Measurements from ENCODE around the gene CCDC152. TPM values are rescaled to one million over a fixed set of nuclear protein-coding genes. Genes with fewer than 3 reads are reported as not detected.

Gene CCDC152
- total and polyA plus RNA-seq, 2 experiments from 2014 or later: 2.8 to 6.4 TPM

DNA sequence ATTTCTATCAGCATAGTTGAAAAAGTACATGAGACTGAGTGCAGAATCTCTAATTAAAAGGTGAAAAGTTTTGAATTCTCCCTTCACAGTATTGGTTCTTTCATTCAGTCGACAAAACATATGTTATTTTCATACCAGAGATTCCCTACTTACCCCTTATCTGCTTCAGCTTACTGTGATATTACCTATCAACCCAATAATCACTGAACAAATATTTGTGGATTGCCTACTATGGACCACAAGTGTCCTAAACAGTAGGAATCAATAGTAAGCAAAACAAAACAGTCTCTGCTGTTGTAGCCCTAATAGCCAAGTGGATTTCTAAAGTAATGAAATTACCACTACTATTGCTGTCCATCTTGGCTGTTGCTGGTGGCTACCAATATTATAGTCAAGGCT is 11.5 kb downstream of the CCDC152 start:
- Histone ChIP-seq H2AFZ (no peak overlapping the region), H3K27ac (no peak overlapping the region), H3K4me3 (no peak overlapping the region), H3K36me3 (ENCODE audit: low read depth) (no peaks in the 10 kb centered on the region), H3F3A (ENCODE audit: insufficient read depth) (no peaks in the 10 kb centered on the region), H3K79me2 (ENCODE audit: insufficient read depth) (no peaks in the 10 kb centered on the region), H3K4me2 (ENCODE audit: unreplicated experiment) (no peak overlapping the region), H3K4me1 (ENCODE audit: insufficient read depth) (no peaks in the 10 kb centered on the region), H4K20me1 (ENCODE audit: insufficient read depth) (no peaks in the 10 kb centered on the region), H3K27me3 (replicated peaks; ENCODE audit: insufficient read depth) (no peaks in the 10 kb centered on the region), H3K9me2 (ENCODE audit: insufficient read depth) (no peaks in the 10 kb centered on the region), H3K9ac (no peak overlapping the region), H3K9me3 (ENCODE audit: low read depth) (no peaks in the 10 kb centered on the region)
- DNase-seq: no peak
- TF ChIP-seq EZH2 (IDR thresholded peaks at IDR 0.05; ENCODE audit: insufficient read depth, poor library complexity, severe bottlenecking) (no peak), EZH2phosphoT487 (IDR thresholded peaks at IDR 0.05; ENCODE audit: insufficient read depth, low read depth) (no peak)
- in situ Hi-C loops (cut with MboI): loop anchor here (25.0 kb wide), 1 partner anchor 906 kb away; the partner anchor contains the start of gene OXCT1
- WGBS, 2 experiments (ENCODE audit: low coverage in 1 of 2, low lambda C conversion rate in 2 of 2, missing lambda C conversion rate in 2 of 2): 34 to 48% methylated on average over 1 of the region's 1 CpG

DNA sequence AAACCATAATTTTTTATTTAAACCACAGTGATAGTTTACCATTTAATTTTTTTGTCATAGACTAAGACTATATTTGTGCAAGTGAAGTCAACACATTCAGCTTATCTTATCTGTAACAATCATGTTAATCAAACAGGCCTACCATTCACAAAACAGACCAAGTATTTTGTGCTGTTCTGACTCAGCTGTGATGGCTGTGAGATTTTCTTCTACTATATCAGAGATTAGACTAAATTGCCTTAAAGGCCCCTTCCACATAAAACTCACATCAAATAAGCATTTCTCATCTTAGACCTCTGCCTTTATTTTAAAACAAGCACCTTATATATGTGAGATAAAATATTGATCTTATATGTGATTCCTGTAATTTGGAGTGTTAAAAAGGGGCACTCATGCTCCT is 13.4 kb downstream of the CCDC152 start:
- Histone ChIP-seq H3K27ac (no peak overlapping the region), H3K79me2 (ENCODE audit: insufficient read depth) (no peaks in the 10 kb centered on the region), H3K4me1 (ENCODE audit: insufficient read depth) (no peaks in the 10 kb centered on the region), H3K9me3 (ENCODE audit: low read depth) (no peaks in the 10 kb centered on the region), H3F3A (ENCODE audit: insufficient read depth) (no peaks in the 10 kb centered on the region), H3K36me3 (ENCODE audit: low read depth) (no peaks in the 10 kb centered on the region), H2AFZ (no peak overlapping the region), H3K9ac (no peak overlapping the region), H3K4me2 (ENCODE audit: unreplicated experiment) (no peak overlapping the region), H4K20me1 (ENCODE audit: insufficient read depth) (no peaks in the 10 kb centered on the region), H3K27me3 (replicated peaks; ENCODE audit: insufficient read depth) (no peaks in the 10 kb centered on the region), H3K4me3 (no peak overlapping the region), H3K9me2 (ENCODE audit: insufficient read depth) (no peaks in the 10 kb centered on the region)
- TF ChIP-seq EZH2phosphoT487 (IDR thresholded peaks at IDR 0.05; ENCODE audit: insufficient read depth, low read depth) (no peak), EZH2 (IDR thresholded peaks at IDR 0.05; ENCODE audit: insufficient read depth, poor library complexity, severe bottlenecking) (no peak)
- DNase-seq: no peak
- in situ Hi-C loops (cut with MboI): loop anchor here (25.0 kb wide), 1 partner anchor 908 kb away; the partner anchor contains the start of gene OXCT1

DNA sequence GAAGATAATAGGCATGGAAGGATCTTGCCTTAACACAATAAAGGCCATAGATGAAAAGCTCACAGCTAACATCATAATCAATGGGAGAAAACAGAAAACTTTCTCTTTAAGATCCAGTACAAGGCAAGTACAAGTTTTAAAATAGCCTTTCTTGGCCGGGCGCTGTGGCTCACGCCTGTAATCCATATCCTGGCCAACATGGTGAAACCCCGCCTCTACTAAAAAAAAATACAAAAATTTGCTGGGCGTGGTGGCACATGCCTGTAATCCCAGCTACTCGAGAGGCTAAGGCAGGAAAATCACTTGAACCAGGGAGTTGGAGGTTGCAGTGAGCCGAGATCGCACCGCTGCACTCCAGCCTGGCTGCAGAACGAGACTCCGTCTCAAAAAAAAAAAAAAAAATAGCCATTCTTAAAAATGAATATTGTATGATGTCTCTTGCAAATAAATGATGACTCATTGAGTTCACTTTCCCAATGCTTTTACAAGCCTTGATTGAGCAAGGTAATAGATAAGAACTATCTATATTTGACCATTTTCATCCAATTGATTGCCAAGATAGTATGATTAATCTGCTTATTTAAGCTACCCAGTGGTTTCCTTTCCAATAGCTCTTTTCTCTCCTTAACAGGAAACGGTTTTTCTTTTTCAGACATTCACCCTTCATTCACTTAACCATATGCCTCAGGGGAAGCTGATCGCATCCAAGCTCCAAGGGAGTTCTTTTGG is 15.8 kb downstream of the CCDC152 start:
- no peaks in the 10 kb centered on the region for H3K79me2 ChIP-seq (ENCODE audit: insufficient read depth)
- H3K9me3 ChIP-seq (ENCODE audit: low read depth): no peaks in the 10 kb centered on the region
- peak overlapping the region; percentile 35 for H2AFZ ChIP-seq
- H3K4me1 ChIP-seq (ENCODE audit: insufficient read depth): no peaks in the 10 kb centered on the region
- DNase-seq: peak; percentile 34
- in situ Hi-C loops (cut with MboI): loop anchor here (25.0 kb wide), 1 partner anchor 910 kb away; the partner anchor contains the start of gene OXCT1
- no peak overlapping the region for H3K9ac ChIP-seq
- H4K20me1 ChIP-seq (ENCODE audit: insufficient read depth): no peaks in the 10 kb centered on the region
- H3K27ac ChIP-seq: no peak overlapping the region
- peak overlapping the region; percentile 42 for H3K4me3 ChIP-seq
- no peaks in the 10 kb centered on the region for H3F3A ChIP-seq (ENCODE audit: insufficient read depth)
- 45 to 54% methylated on average over 13 of the region's 13 CpGs for WGBS, 2 experiments (ENCODE audit: low coverage in 1 of 2, low lambda C conversion rate in 2 of 2, missing lambda C conversion rate in 2 of 2)
- H3K27me3 ChIP-seq (replicated peaks; ENCODE audit: insufficient read depth): no peaks in the 10 kb centered on the region
- H3K36me3 ChIP-seq (ENCODE audit: low read depth): no peaks in the 10 kb centered on the region
- no peak for TF ChIP-seq EZH2phosphoT487 (IDR thresholded peaks at IDR 0.05; ENCODE audit: insufficient read depth, low read depth)
- TF ChIP-seq EZH2 (IDR thresholded peaks at IDR 0.05; ENCODE audit: insufficient read depth, poor library complexity, severe bottlenecking): no peak
- peak overlapping the region; percentile 52 for H3K4me2 ChIP-seq (ENCODE audit: unreplicated experiment)
- no peaks in the 10 kb centered on the region for H3K9me2 ChIP-seq (ENCODE audit: insufficient read depth)

DNA sequence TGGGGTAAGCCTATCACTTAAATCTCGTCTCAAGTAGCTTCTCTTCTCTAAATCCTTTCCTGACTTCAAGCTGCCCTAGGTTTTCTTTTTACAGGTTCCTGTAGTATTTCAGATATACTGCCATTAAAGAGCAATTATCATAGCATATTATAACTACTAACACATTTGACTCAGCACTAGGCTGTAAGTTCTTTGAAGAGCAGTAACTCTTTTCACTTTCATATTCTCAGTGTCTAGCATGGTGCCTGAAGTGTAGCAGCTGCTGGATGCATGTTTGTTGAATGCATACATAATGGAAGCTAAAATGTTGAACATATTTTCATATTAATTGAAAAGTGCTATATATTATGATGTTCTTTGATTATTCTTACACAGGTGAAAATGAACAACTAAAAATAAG is 22.5 kb downstream of the CCDC152 start:
- Histone ChIP-seq H3K9ac (no peak overlapping the region), H3K27ac (no peak overlapping the region), H2AFZ (no peak overlapping the region), H3K79me2 (ENCODE audit: insufficient read depth) (no peaks in the 10 kb centered on the region), H3K36me3 (ENCODE audit: low read depth) (no peaks in the 10 kb centered on the region), H3F3A (ENCODE audit: insufficient read depth) (no peaks in the 10 kb centered on the region), H3K9me2 (ENCODE audit: insufficient read depth) (no peaks in the 10 kb centered on the region), H3K4me2 (ENCODE audit: unreplicated experiment) (no peak overlapping the region), H4K20me1 (ENCODE audit: insufficient read depth) (no peaks in the 10 kb centered on the region), H3K4me1 (ENCODE audit: insufficient read depth) (peaks cover 3% of the 10 kb centered on the region; the same call in 1 of the 2 replicates), H3K4me3 (no peak overlapping the region), H3K9me3 (ENCODE audit: low read depth) (no peaks in the 10 kb centered on the region), H3K27me3 (replicated peaks; ENCODE audit: insufficient read depth) (no peaks in the 10 kb centered on the region)
- no peak for DNase-seq
- WGBS, 2 experiments (ENCODE audit: low coverage in 1 of 2, low lambda C conversion rate in 2 of 2, missing lambda C conversion rate in 2 of 2): 84 to 85% methylated on average over 1 of the region's 1 CpG
- TF ChIP-seq EZH2phosphoT487 (IDR thresholded peaks at IDR 0.05; ENCODE audit: insufficient read depth, low read depth): no peak
- no peak for TF ChIP-seq EZH2 (IDR thresholded peaks at IDR 0.05; ENCODE audit: insufficient read depth, poor library complexity, severe bottlenecking)
- in situ Hi-C loops (cut with MboI): no loop called here

Measured in GM23248 (cell line).